ENCODE measurements around the gene MYO9B. TPM values are rescaled to one million over a fixed set of nuclear protein-coding genes. Genes with fewer than 3 reads are reported as not detected.

MYO9B gene
- polyA plus RNA-seq, 1 donor (not counting 4 experiments of a cell fraction or from before 2014, with no cell fraction given): 14.3 TPM

GRCh38 chr19:17260842-17261325 is 185.3 kb downstream of the MYO9B start:
- no peaks in the 10 kb centered on the region for H3K79me2 ChIP-seq (ENCODE audit: control insufficient read depth, insufficient read depth, low read length)
- no peak overlapping the region for H3K4me2 ChIP-seq (ENCODE audit: control insufficient read depth, extremely low read depth, insufficient read depth, low read depth, low read length)
- no peaks in the 10 kb centered on the region for H3K36me3 ChIP-seq (ENCODE audit: control insufficient read depth in 2 of 2, extremely low read depth in 1 of 2, insufficient read depth in 2 of 2, low read length in 2 of 2)
- dilution Hi-C loops (cut with MboI; ENCODE audit: extremely low pct_ligation_motif_present, low sequenced_read_pairs): no loop called here
- H3K4me3 ChIP-seq (ENCODE audit: control insufficient read depth in 2 of 3, extremely low read depth in 1 of 3, insufficient read depth in 2 of 3, low read depth in 1 of 3, low read length in 3 of 3): no peak overlapping the region
- peak overlapping the region; percentile 75 for H2AFZ ChIP-seq (ENCODE audit: control insufficient read depth, low read length)
- no peaks in the 10 kb centered on the region for H3K27me3 ChIP-seq (ENCODE audit: control insufficient read depth, extremely low read depth, insufficient read depth, low read length)
- no peaks in the 10 kb centered on the region for H3K4me1 ChIP-seq (ENCODE audit: control insufficient read depth, extremely low read depth, insufficient read depth, low read length)
- H4K20me1 ChIP-seq (ENCODE audit: control insufficient read depth, extremely low read depth, insufficient read depth, low read length): no peaks in the 10 kb centered on the region
- TF ChIP-seq, protein P1, sequence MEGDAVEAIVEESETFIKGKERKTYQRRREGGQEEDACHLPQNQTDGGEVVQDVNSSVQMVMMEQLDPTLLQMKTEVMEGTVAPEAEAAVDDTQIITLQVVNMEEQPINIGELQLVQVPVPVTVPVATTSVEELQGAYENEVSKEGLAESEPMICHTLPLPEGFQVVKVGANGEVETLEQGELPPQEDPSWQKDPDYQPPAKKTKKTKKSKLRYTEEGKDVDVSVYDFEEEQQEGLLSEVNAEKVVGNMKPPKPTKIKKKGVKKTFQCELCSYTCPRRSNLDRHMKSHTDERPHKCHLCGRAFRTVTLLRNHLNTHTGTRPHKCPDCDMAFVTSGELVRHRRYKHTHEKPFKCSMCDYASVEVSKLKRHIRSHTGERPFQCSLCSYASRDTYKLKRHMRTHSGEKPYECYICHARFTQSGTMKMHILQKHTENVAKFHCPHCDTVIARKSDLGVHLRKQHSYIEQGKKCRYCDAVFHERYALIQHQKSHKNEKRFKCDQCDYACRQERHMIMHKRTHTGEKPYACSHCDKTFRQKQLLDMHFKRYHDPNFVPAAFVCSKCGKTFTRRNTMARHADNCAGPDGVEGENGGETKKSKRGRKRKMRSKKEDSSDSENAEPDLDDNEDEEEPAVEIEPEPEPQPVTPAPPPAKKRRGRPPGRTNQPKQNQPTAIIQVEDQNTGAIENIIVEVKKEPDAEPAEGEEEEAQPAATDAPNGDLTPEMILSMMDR (optimal IDR thresholded peaks at IDR 0.05 in 1 of 3, IDR thresholded peaks at IDR 0.05 in 1 of 3, conservative IDR thresholded peaks at IDR 0.05 in 1 of 3; ENCODE audit: extremely low read depth in 1 of 3, insufficient read depth in 2 of 3, low read length in 3 of 3): peak; percentile 95 to 98 (median 98)
- TF ChIP-seq EZH2 (IDR thresholded peaks at IDR 0.05; ENCODE audit: low read length): no peak
- H3K9me3 ChIP-seq (ENCODE audit: control insufficient read depth, low read depth, low read length): peaks cover 5% of the 10 kb centered on the region
- DNase-seq (ENCODE audit: low read depth, low spot score) (peak; percentile 49), FAIRE-seq (peak; percentile 73)
- H3K27ac ChIP-seq (ENCODE audit: control insufficient read depth, insufficient read depth, low read length): no peak overlapping the region
- H3K9ac ChIP-seq (ENCODE audit: control insufficient read depth, extremely low read depth, insufficient read depth, low read length): no peak overlapping the region
- no peaks in the 10 kb centered on the region for H3K9me1 ChIP-seq (ENCODE audit: control insufficient read depth, extremely low read depth, insufficient read depth, low read length)

DNA sequence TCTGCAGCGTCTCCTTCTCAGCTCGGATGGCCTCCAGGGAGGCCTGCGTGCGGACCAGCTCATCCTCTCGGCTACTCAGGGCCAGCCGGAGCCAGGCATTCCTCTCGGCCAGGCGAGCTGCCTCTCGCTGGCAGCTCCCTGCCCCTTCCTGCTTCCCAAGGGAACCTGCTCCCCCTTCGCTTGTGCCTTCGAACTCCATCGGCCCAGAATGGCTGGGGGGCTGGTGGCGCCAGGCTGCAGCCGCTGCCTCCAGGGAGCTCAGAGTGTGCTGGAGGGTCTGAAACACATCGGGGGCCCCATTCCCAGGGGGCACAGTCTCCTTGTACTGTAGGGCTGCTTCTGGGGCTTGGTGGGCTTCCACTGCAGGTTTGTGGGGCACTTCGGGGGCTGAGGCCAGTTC is 187.0 kb downstream of the MYO9B start:
- no peaks in the 10 kb centered on the region for H4K20me1 ChIP-seq (ENCODE audit: control insufficient read depth, extremely low read depth, insufficient read depth, low read length)
- H3K27ac ChIP-seq (ENCODE audit: control insufficient read depth, insufficient read depth, low read length): no peak overlapping the region
- no peak overlapping the region for H3K9ac ChIP-seq (ENCODE audit: control insufficient read depth, extremely low read depth, insufficient read depth, low read length)
- H3K36me3 ChIP-seq (ENCODE audit: control insufficient read depth in 2 of 2, extremely low read depth in 1 of 2, insufficient read depth in 2 of 2, low read length in 2 of 2): no peaks in the 10 kb centered on the region
- H3K27me3 ChIP-seq (ENCODE audit: control insufficient read depth, extremely low read depth, insufficient read depth, low read length): no peaks in the 10 kb centered on the region
- H3K4me1 ChIP-seq (ENCODE audit: control insufficient read depth, extremely low read depth, insufficient read depth, low read length): no peaks in the 10 kb centered on the region
- H3K4me3 ChIP-seq (ENCODE audit: control insufficient read depth in 2 of 3, extremely low read depth in 1 of 3, insufficient read depth in 2 of 3, low read depth in 1 of 3, low read length in 3 of 3): no peak overlapping the region
- dilution Hi-C loops (cut with MboI; ENCODE audit: extremely low pct_ligation_motif_present, low sequenced_read_pairs): no loop called here
- no peak for DNase-seq (ENCODE audit: low read depth, low spot score)
- H3K9me3 ChIP-seq (ENCODE audit: control insufficient read depth, low read depth, low read length): peaks cover 5% of the 10 kb centered on the region
- no peak overlapping the region for H3K4me2 ChIP-seq (ENCODE audit: control insufficient read depth, extremely low read depth, insufficient read depth, low read depth, low read length)
- no peak overlapping the region for H2AFZ ChIP-seq (ENCODE audit: control insufficient read depth, low read length)
- H3K9me1 ChIP-seq (ENCODE audit: control insufficient read depth, extremely low read depth, insufficient read depth, low read length): no peaks in the 10 kb centered on the region
- TF ChIP-seq, protein P1 (optimal IDR thresholded peaks at IDR 0.05 in 1 of 3, IDR thresholded peaks at IDR 0.05 in 1 of 3, conservative IDR thresholded peaks at IDR 0.05 in 1 of 3; ENCODE audit: extremely low read depth in 1 of 3, insufficient read depth in 2 of 3, low read length in 3 of 3): no peak
- TF ChIP-seq EZH2 (IDR thresholded peaks at IDR 0.05; ENCODE audit: low read length): no peak
- no peak for FAIRE-seq
- H3K79me2 ChIP-seq (ENCODE audit: control insufficient read depth, insufficient read depth, low read length): peaks cover under 1% of the 10 kb centered on the region

Other genes starting within 250 kb of the MYO9B start
- gene SIN3B, start 246.4 kb upstream of the MYO9B start, polyA plus RNA-seq: 30.9 to 35.9 TPM (median 32.8 TPM) in 3 replicates
- 0.01 TPM in 1 of 3 replicates, not detected in the others for gene F2RL3, start 186.8 kb upstream of the MYO9B start, polyA plus RNA-seq
- gene CPAMD8, start 49.0 kb upstream of the MYO9B start, polyA plus RNA-seq: 0.35 to 1.3 TPM (median 0.38 TPM) in 3 replicates
- 4.1 to 8.8 TPM (median 8.1 TPM) in 3 replicates for gene HAUS8, start 325 bp upstream of the MYO9B start, polyA plus RNA-seq
- gene USE1, start 139.6 kb downstream of the MYO9B start, polyA plus RNA-seq: 18.0 to 24.1 TPM (median 20.7 TPM) in 3 replicates
- gene OCEL1, start 150.4 kb downstream of the MYO9B start, polyA plus RNA-seq: 2.1 to 6.6 TPM (median 2.2 TPM) in 3 replicates
- gene NR2F6, start 170.1 kb downstream of the MYO9B start, polyA plus RNA-seq: 12.3 to 20.2 TPM (median 12.9 TPM) in 3 replicates
- gene USHBP1, start 189.0 kb downstream of the MYO9B start, polyA plus RNA-seq: not detected in 3 replicates
- gene BABAM1, start 191.7 kb downstream of the MYO9B start, polyA plus RNA-seq: 83.1 to 92.8 TPM (median 83.1 TPM) in 3 replicates
- gene ANKLE1, start 206.1 kb downstream of the MYO9B start, polyA plus RNA-seq: 0.30 to 0.41 TPM (median 0.39 TPM) in 3 replicates
- 4.1 to 11.2 TPM (median 8.7 TPM) in 3 replicates for gene ABHD8, start 227.6 kb downstream of the MYO9B start, polyA plus RNA-seq
- gene MRPL34, start 230.1 kb downstream of the MYO9B start, polyA plus RNA-seq: 49.2 to 63.7 TPM (median 59.6 TPM) in 3 replicates
- gene DDA1, start 233.8 kb downstream of the MYO9B start, polyA plus RNA-seq: 59.4 to 75.4 TPM (median 62.8 TPM) in 3 replicates